ENCODE results near the gene ANXA4.

The ANXA4 gene

GRCh38 chr2:69741575-69742321 is at the start of gene ANXA4:
TSS of gene ANXA4 (plus strand) at chr2:69742134. CDS start at chr2:69781566, 39,432 bp downstream.
- DNase-seq (ENCODE audit: low read depth) = peak; percentile 73

GRCh38 chr2:69692424-69692823 is 49.5 kb upstream of the ANXA4 start:
- peak; percentile 63 for DNase-seq (ENCODE audit: low read depth)

- no peak for DNase-seq (ENCODE audit: low read depth)
Measured at GRCh38 chr2:69693059-69693774, 48.7 kb upstream of the ANXA4 start.

GRCh38 chr2:69693775-69694450 is 48.0 kb upstream of the ANXA4 start:
- no peak for DNase-seq (ENCODE audit: low read depth)

- peak; percentile 96 for DNase-seq (ENCODE audit: low read depth)
Measured at GRCh38 chr2:69694894-69695849, 46.8 kb upstream of the ANXA4 start.

- DNase-seq (ENCODE audit: low read depth) = no peak
Measured at GRCh38 chr2:69695850-69696216, 46.1 kb upstream of the ANXA4 start.

- DNase-seq (ENCODE audit: low read depth) = no peak
Measured at GRCh38 chr2:69700381-69700780, 41.6 kb upstream of the ANXA4 start.

GRCh38 chr2:69701100-69701945 is 40.6 kb upstream of the ANXA4 start:
- DNase-seq (ENCODE audit: low read depth) = no peak

GRCh38 chr2:69703189-69703588 is 38.7 kb upstream of the ANXA4 start:
- DNase-seq (ENCODE audit: low read depth) = no peak

- peak; percentile 41 for DNase-seq (ENCODE audit: low read depth)
Measured at GRCh38 chr2:69704446-69704845, 37.5 kb upstream of the ANXA4 start.

- DNase-seq (ENCODE audit: low read depth) = no peak
Measured at GRCh38 chr2:69709290-69709689, 32.6 kb upstream of the ANXA4 start.

- no peak for DNase-seq (ENCODE audit: low read depth)
Measured at GRCh38 chr2:69711971-69712370, 30.0 kb upstream of the ANXA4 start.

GRCh38 chr2:69714024-69714423 is 27.9 kb upstream of the ANXA4 start:
- no peak for DNase-seq (ENCODE audit: low read depth)

GRCh38 chr2:69714539-69715220 is 27.3 kb upstream of the ANXA4 start:
- DNase-seq (ENCODE audit: low read depth) = peak; percentile 73

GRCh38 chr2:69715964-69716363 is 26.0 kb upstream of the ANXA4 start:
- peak; percentile 38 for DNase-seq (ENCODE audit: low read depth)

- DNase-seq (ENCODE audit: low read depth) = peak; percentile 31
Measured at GRCh38 chr2:69716555-69717120, 25.3 kb upstream of the ANXA4 start.

- DNase-seq (ENCODE audit: low read depth) = no peak
Measured at GRCh38 chr2:69717186-69717585, 24.7 kb upstream of the ANXA4 start.

GRCh38 chr2:69717861-69718273 is 24.1 kb upstream of the ANXA4 start:
- no peak for DNase-seq (ENCODE audit: low read depth)

GRCh38 chr2:69718338-69718965 is 23.5 kb upstream of the ANXA4 start:
- no peak for DNase-seq (ENCODE audit: low read depth)

All from amniotic epithelial cell (primary cell).